BJ (cell line): ENCODE measurements around the gene MT1G. TPM values are rescaled to one million over a fixed set of nuclear protein-coding genes. Genes with fewer than 3 reads are reported as not detected.
A peak's percentile ranks its signal among the peaks of the same experiment; 100 is the strongest.
"Not testable (repeated sequence)": the region's sequence is repeated elsewhere in the genome, so short reads cannot be mapped to it uniquely, and the experiment has no call there.

ENCODE experiments used
- CTCF ChIA-PET: fragments of 350-600 bp; formaldehyde crosslinking; extraction: SDS; loops from one replicate; lab custom pipeline; 2021; ENCODE audit warnings: antibody characterized with exemption, inconsistent platforms; lab: Yijun Ruan, JAX
- POLR2A ChIA-PET: fragments of 300-600 bp; sonication (Branson Sonifier 250); formaldehyde crosslinking; extraction: SDS; loops from one replicate; lab custom pipeline; 2021; ENCODE audit warnings: antibody characterized with exemption; lab: Charles Lee
- DNase-seq: peaks from one replicate; pipeline ENCODE4 v3.0.0-alpha.2; 2011; ENCODE audit warnings: low read depth
- H3K27me3 ChIP-seq: 2 replicates; pipeline ENCODE4 v1.6.0; 2011; ENCODE audit warnings: low read length; ENCODE audit not compliant: control insufficient read depth, insufficient read depth
- H3K36me3 ChIP-seq: 2 replicates; pipeline ENCODE4 v1.5.1; 2011; ENCODE audit warnings: low read length; ENCODE audit not compliant: control insufficient read depth, insufficient read depth
- H3K4me3 ChIP-seq: 2 replicates; pipeline ENCODE4 v1.5.1; 2011; ENCODE audit warnings: low read depth, mild to moderate bottlenecking, control low read depth, low read length
- CTCF ChIP-seq: IDR thresholded peaks from 2 replicates; pipeline ENCODE4 v1.5.1; 2011; ENCODE audit warnings: low read depth, mild to moderate bottlenecking, control low read depth, inconsistent platforms, low read length, moderate library complexity; ENCODE audit not compliant: insufficient read depth
- polyA plus RNA-seq: library from polyadenylated mRNA; depleted of rRNA; stranded (reverse); fragments of >200 nt; gene quantifications from 2 replicates; pipeline ENCODE4 v1.2.3, GENCODE V29; 2011

Gene MT1G
- polyA plus RNA-seq, 1 experiment, result 2.9 TPM

- DNase-seq, result no peak
- CTCF ChIA-PET, result interaction anchor here (0.6 to 2.6 kb wide), 7 partner anchors 10 to 65 kb away, joined by 4 to 12 read pairs (median 4); partner anchors contain the start of gene MT1X
- Histone ChIP-seq H3K36me3 (no peaks in the 10 kb centered on the region), H3K4me3 (no peak overlapping the region), H3K27me3 (peaks cover 38% of the 10 kb centered on the region)
- peak; percentile 53; the same call in 1 of the 2 replicates for TF ChIP-seq CTCF
- POLR2A ChIA-PET, result interaction anchor here (0.7 kb wide), 1 partner anchor 9 kb away, joined by 3 read pairs; no protein-coding TSS in a partner anchor
These were observed 6.1 kb upstream of the MT1G start for GRCh38 chr16:56673921-56674320.

DNA sequence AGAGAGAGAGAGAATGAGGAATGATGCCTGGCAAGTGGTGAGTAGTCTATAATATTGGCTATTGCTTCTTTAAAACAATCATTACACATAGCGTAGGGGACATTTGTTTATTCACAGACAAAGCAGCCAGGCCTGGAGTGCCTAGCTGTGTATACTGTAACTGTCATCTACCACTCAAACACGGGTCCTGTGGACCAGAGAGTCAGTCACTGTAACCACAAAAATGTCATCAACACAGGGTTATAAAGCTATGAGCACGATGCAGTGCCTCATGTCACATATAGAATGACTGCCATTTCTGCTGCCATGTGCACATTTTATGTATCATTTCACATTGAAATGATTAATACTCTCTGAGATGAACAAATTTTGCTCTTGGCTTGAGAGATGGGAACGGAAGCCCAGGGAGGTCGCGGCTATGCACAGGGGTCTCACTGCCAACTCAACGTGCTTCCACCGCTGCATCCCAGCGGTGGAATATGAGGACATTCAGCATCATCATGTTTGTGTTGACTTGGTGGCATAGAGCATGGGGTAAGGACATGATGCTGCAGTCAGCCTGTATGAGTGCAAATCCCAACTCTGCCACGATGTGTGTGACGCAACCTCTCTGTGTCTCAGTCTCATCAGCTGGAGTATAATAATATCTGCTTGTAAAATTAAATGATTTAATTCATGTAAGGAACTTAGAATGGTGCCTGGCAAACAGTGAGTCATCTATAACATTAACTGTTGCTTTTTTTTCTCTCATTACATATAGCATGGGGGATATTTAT lies 5.1 kb upstream of the MT1G start:
- no peak for DNase-seq
- CTCF ChIA-PET, result interaction anchor here (0.6 to 2.6 kb wide), 6 partner anchors 11 to 120 kb away, joined by 3 to 12 read pairs (median 4); partner anchors contain the start of gene MT1X
- no peak overlapping the region for H3K4me3 ChIP-seq
- H3K27me3 ChIP-seq, result peaks cover 47% of the 10 kb centered on the region
- no peaks in the 10 kb centered on the region for H3K36me3 ChIP-seq
- POLR2A ChIA-PET, result no interaction called here
- no peak for TF ChIP-seq CTCF

GRCh38 chr16:56672171-56672570 lies 4.3 kb upstream of the MT1G start:
- POLR2A ChIA-PET, result not testable (repeated sequence)
- CTCF ChIA-PET, result interaction anchor here (0.6 to 2.6 kb wide), 4 partner anchors 12 to 121 kb away, joined by 3 to 12 read pairs (median 4); partner anchors contain the start of gene MT1X
- H3K27me3 ChIP-seq, result peaks cover 51% of the 10 kb centered on the region

GRCh38 chr16:56671691-56672090 lies 3.8 kb upstream of the MT1G start:
- H3K4me3 ChIP-seq, POLR2A ChIA-PET, H3K36me3 ChIP-seq, DNase-seq: not testable (repeated sequence)
- H3K27me3 ChIP-seq, result peaks cover 54% of the 10 kb centered on the region
- CTCF ChIA-PET, result interaction anchor here (1.1 kb wide), 1 partner anchor 30 kb away, joined by 3 read pairs; no protein-coding TSS in a partner anchor

More at GRCh38 chr16:56672171-56672570, 4.3 kb upstream of the MT1G start:
- DNase-seq, H3K4me3 ChIP-seq, H3K36me3 ChIP-seq: not testable (repeated sequence)

DNA sequence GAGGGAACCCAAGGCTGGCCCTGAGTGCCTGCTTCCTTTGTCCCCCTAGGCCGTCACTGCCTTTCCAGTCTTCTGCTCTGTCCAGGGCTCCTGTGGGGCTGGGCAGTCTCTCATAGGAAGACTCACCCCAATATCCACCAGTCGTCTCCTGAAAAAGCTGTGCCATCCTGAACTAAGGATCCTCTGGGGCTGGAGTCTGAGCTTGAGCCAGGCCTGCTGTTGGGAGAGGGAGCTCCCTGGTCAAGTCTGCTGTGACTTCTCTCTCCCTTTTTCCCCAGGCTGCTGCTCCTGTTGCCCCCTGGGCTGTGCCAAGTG lies 2.7 kb upstream of the MT1G start:
- no peak for TF ChIP-seq CTCF
- CTCF ChIA-PET, result interaction anchor here (1.2 kb wide), 1 partner anchor 31 kb away, joined by 4 read pairs; no protein-coding TSS in a partner anchor
- Histone ChIP-seq H3K4me3 (no peak overlapping the region), H3K36me3 (no peaks in the 10 kb centered on the region), H3K27me3 (peaks cover 60% of the 10 kb centered on the region)
- POLR2A ChIA-PET, result no interaction called here
- no peak for DNase-seq

DNA sequence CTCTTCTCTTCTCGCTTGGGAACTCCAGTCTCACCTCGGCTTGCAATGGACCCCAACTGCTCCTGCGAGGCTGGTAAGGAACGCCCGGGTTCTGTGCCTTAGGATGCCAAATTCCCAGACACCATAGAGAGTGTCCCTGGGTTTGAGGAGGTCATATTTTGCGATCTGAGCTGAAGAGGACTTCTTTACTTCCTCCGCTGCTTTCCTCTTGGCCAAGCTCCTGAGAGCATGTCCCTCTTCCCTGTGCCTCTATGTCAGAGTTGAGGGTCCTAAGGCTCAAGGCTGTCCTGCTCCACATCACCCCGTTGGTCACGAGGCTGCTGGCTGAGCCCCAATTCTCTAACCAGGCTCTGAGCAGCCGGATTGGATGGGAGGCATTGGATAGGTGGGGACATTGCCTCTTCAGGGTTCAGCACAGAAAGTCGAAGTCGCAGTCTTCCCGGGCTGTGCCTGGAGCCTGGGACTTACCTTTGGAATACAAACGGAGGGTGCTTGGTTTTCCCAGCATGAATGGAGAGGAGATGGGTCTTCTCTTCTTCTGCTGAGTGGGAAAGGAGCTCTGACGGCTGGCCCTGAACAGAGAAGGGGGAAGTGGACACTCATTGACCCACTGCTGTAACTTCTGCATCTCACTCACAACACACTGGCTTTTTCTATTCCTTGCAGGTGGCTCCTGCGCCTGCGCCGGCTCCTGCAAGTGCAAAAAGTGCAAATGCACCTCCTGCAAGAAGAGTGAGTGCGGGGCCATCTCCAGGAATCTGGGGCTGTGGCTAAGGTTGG lies 2.2 kb upstream of the MT1G start:
- Histone ChIP-seq H3K36me3 (no peaks in the 10 kb centered on the region), H3K27me3 (peaks cover 61% of the 10 kb centered on the region), H3K4me3 (no peak overlapping the region)
- TF ChIP-seq CTCF, result no peak
- ChIA-PET CTCF (interaction anchor here (1.2 kb wide), 1 partner anchor 32 kb away, joined by 4 read pairs; no protein-coding TSS in a partner anchor), POLR2A (no interaction called here)
- no peak for DNase-seq
